Stimulated activated CD8-positive, alpha-beta memory T cell treated with anti-CD3 and anti-CD28 coated beads, Interleukin-12 subunit alpha, Interleukin-12 subunit beta, amount 100 ng/mL, for 1 hour (primary cell): Measurements from ENCODE around the gene GSK3A.
"Not testable (repeated sequence)": the region's sequence is repeated elsewhere in the genome, so short reads cannot be mapped to it uniquely, and the experiment has no call there.

Source experiments
- DNase-seq: peaks from one replicate; pipeline ENCODE4 v3.0.0-alpha.2; 2020; ENCODE audit warnings: low read depth

GSK3A gene

GRCh38 chr19:42268142-42268703 is 25.8 kb upstream of the GSK3A start:
- DNase-seq = peak; percentile 97

DNA sequence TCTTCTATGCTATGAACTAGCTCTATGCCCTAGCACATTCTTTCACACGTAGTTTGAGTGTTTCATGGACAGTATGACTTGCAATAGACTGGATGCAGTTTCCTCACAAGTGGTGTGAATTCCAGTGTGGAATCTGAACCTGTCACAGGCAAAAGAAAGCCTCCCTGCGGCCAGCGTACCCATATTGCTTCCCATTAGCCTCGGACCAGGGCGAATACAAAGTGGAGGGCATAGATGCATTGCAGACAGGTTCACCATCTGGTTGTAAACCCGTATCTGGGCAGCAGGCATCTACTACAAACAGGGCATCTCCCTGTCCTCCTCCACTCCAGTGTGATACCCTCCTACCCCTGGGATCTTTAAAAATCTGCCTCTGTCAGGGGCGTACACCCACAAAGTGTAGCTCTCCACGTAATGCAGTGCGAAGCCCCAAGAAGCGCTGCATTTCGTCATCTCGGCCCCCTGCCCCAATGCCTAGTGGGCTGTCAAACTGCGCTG is 25.3 kb upstream of the GSK3A start:
- no peak for DNase-seq

- DNase-seq = not testable (repeated sequence)
Observed at GRCh38 chr19:42266928-42267603, 24.7 kb upstream of the GSK3A start.

- not testable (repeated sequence) for DNase-seq
Observed at GRCh38 chr19:42266105-42266504, 23.7 kb upstream of the GSK3A start.

DNA sequence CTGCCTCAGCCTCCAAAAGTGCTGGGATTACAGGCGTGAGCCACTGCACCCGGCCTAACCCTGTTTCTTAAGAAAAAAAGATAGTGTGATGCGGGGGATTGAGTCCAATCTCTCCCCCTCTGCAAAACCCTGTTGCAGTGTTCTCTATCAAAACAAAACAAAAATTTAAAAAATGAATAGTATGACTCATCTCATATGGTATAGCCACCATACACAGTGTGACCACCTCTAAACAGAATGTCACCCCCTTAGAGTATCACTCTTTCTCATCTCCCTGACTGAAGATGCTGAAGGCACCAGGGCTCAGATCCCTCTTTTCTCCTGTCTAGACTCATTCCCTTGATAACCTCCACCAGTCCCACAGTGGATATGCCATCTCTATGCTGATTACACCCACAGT is 19.4 kb upstream of the GSK3A start:
- DNase-seq = no peak

GRCh38 chr19:42257842-42258241 is 15.4 kb upstream of the GSK3A start:
- DNase-seq = not testable (repeated sequence)

DNA sequence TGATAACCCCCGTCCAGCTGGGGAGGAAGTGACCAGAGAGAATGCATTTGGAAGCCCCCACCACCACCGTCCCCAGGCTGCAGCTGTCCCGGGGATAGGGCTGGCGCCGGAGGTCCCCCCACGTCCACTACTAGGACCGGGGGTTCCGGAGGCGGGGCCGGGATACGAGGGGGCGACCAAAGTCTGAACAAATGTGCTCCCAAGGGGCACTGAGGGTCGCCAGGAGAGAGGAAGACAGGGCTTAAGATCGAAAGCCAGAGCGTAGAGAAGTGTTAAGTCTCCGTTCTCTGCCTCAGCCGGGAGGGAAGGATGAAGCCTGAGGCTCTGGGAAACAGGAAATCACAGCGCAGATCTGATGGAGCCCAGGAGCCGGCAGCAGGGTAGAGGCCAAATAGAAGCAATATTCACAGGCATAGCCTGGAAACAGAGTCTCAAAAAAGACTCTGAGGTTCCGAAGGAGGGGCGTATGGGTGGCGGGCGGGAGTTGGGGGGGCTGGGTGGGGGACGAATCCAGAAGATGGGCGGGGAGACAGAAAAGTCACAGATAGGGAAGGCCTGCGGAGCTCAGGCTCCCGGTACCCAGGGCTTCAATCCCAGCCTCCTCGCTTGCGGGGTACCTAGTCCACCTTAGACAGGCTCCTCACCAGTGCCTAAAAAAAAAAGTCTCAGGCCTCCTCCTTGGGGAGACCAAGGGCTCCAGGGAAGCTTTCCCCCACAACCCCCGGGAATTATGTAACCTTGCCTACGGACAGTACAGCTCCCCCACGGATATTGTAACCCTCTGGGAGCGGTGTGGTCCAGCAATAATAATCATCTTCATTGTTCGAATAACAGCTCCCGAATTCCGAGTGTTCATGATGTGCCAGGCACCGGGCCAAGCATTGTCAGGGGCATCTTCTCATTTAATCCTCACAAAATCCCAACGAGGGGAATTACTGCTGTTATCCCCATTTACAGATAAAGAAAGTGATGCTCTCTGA is 13.7 kb upstream of the GSK3A start:
- no peak for DNase-seq

- DNase-seq = peak; percentile 85
Observed at GRCh38 chr19:42254850-42255765, 12.7 kb upstream of the GSK3A start, which contains the start of gene ERF. Gene ERF (minus strand): TSS chr19:42255128. CDS start chr19:42254999, 129 bp downstream.

DNA sequence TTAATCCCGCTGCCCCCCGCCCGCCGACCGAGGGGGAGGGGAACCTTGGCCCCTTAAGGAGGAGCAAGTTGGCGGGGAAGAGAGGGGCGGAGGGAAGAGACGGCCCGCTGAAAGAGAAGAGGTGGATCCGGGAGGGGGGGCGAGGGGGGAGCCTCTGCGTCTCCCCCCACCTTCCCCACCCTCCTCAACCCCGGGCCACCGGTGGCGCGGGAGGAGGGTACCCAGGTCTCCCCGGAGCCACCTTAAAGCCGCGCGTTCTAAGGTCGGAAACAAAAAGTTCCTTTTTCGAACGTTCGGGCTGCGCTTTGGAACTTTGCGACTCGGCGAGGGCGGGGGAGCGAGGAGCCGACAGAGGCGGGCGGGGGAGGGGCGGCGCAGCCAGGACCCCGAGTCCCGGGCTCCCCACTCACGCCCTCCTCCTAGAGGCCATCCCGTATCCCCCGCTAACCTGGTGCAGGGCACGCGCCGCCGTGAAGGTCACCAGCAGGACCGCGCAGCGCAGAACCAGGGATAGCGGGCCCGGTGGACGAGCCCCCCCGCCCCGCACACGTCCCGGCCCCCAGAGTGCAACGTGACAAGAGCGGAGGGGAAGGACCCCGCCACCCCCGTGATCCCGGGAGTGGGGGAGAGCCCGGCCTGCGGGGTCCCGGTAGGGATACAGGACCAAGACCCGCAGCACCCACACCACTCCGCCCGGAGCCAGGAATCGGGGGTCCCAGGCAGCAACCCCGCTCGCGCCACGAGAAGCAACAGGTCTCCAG is 11.9 kb upstream of the GSK3A start:
- peak; percentile 68 for DNase-seq

GRCh38 chr19:42253245-42254088 is 11.1 kb upstream of the GSK3A start:
- no peak for DNase-seq

DNA sequence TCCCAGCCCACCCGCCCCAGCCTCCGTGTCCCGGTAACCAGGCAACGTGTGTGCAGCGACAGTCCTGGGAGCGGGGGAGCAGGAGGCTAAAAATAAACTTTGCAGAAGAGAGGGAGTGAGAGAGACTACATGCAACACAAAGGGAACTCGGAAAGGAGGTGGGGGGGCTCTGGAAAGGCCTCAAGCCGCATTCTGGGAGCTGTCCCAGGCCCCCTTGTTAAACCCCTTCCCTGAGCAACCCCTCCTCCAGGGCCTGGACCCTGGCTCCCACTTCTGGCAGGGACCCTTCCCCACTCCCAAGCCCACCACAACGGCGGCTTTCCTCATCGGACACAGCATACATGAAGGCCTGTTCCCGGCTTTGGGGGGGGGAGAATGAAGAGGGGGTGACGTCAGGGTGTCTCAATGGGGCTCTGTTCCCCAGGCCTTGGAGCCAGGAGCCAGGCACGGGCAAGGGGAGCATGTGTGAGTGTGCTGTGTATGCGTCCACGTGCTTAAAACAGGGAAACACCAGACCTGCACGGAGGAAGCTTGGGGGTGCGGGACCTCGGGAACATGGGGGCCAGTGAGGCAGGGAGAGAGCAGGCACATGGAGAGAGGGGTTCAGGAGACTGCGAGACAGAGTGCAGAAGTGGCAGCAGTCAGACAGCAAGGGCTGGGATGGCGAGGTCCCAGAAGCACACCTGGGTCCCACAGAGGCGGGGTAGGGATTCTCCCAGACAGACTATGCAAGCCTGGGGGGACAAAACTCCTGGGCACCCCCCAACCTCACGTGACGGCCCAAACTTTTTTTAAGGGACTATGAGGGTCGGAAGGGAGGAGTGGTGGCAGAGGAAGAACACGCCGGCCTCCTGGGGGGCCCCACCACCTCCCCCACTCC is 10.2 kb upstream of the GSK3A start:
- no peak for DNase-seq

- DNase-seq = no peak
Observed at GRCh38 chr19:42251572-42252358, 9.4 kb upstream of the GSK3A start.

- DNase-seq = no peak
Observed at GRCh38 chr19:42250666-42251531, 8.5 kb upstream of the GSK3A start.

- DNase-seq = no peak
Observed at GRCh38 chr19:42250183-42250665, 7.8 kb upstream of the GSK3A start.

GRCh38 chr19:42249769-42250168 is 7.4 kb upstream of the GSK3A start:
- no peak for DNase-seq

DNA sequence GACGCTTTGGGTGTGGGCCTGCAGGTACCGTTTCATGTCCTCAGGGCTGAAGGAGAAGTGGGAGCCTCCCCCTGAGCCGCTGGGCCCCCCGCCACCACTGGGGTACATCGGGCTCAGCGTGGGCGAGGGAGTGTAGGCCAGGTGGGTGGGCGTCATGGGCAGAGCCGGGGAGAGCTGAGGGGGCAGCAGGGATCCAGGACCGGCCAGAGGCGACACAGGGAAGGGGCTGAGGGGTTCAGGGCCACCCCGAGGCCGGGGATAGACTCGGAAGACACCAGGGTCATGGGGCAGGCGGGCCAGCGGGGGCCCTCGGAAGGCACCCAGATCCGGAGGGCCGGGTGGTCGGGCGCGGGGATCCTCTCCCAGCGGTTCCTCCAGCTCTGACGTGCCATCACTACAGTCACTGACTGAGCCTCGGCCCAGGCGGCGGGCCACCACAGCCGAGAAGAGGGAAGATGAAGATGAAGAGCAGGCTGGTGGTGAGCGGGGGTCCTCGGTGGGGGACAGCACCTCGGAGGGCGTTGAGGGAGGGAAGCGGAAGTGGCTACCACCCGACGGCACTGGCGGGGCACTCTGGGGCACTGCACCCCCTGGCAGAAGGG is 6.8 kb upstream of the GSK3A start:
- no peak for DNase-seq
